SK-N-MC (cell line): ENCODE data around the gene FAU.
"Not testable (repeated sequence)": the region's sequence is repeated elsewhere in the genome, so short reads cannot be mapped to it uniquely, and the experiment has no call there.

Experiments used
- EZH2 ChIP-seq: fragments of 200-600 bp; sonication (generic); IDR thresholded peaks from one replicate; pipeline ENCODE4 v1.6.1; 2017; ENCODE audit warnings: antibody characterized with exemption
- POLR2AphosphoS5 ChIP-seq: IDR thresholded peaks from 2 replicates; pipeline ENCODE4 v1.6.1; 2012; ENCODE audit warnings: mild to moderate bottlenecking, low read depth, low read length, borderline replicate concordance

DNA sequence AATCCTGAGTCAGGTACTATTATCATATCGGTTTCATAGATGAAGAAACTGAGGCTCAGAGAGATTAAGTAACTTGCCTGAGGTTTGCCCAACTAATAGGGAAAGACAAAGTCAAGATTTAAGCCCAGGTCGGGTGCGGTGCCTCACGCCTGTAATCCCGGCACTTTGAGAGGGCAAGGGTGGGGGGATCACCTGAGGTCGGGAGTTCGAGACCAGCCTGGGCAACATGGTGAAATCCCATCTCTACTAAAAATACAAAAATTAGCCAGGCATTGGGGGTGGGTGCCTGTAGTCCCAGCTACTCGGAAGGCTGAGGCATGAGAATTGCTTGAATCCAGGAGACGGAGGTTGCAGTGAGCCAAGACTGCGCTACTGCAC, 28.2 kb upstream of the FAU start:
- TF ChIP-seq EZH2, POLR2AphosphoS5: not testable (repeated sequence)
